SK-MEL-5 (cell line): ENCODE measurements around the gene RAG2. TPM values are rescaled to one million over a fixed set of nuclear protein-coding genes. Genes with fewer than 3 reads are reported as not detected.

Experiments
- DNase-seq: peaks from one replicate; pipeline ENCODE4 v3.0.0-alpha.2; 2016; ENCODE audit warnings: low read depth, low spot score
- in situ Hi-C: cut with HindIII; loops from 2 replicates; pipeline ENCODE4 v1.10.0; 2016; ENCODE audit warnings: low sequenced_read_pairs, high pct_unique_total_duplicates, low pct_unique_long_range_greater_than_20kb
- total RNA-seq: library from RNA; depleted of rRNA; stranded (reverse); fragments of >200 nt; shearing (Covaris generic); gene quantifications from 2 replicates; pipeline ENCODE4 v1.2.3, GENCODE V29; 2014

The RAG2 gene
- total RNA-seq, 1 experiment from 2014 or later, result not detected

DNA sequence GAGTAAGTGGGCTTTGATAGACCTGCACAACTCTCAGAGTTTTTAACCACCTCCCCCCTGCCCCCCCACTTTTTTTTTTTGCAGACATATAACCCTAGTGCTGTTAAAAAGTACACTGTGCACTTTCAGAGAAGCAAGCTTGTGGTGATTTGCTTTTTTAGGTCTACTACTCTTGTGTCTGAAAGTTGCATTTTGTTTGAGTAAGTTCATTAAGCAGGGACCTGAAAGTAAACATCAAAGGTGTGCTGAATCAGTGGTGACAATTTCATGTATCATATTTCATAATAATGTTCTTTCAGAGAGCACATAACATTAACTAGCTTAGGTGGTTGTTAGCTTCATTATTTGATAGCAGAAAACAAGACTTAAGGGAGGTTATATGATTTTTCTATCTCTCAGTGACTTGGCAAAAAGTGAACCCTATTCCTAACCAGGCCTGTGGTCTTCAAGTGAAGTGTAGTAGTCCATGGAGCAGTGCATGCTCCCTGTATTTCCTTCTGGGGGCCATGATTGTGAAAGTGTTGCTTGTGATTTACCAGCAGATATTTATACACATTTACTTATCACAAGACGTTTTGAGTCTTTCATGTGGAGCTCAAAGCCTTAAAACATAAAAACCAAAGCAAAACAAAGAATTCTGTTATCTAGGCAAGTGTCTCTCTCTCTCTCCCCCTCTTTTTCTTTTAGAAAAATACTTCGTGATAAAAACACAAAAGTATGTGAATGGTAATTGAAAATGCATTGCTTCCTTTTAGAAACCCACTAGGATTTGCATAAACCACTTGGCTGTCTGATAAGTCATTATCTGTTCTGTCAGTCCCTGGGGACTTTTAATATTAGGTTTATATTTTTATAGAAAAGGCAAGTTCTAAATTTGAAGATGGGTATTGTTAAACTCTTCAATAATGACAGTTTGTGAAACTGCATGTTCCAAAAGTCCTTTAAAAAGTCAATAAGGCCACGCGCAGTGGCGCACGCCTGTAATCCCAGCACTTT is 7.5 kb upstream of the RAG2 start:
- no peak for DNase-seq
- in situ Hi-C loops, result no loop called here

- no peak for DNase-seq
- in situ Hi-C loops, result no loop called here
These were observed 4.1 kb upstream of the RAG2 start for GRCh38 chr11:36602135-36602534.

DNA sequence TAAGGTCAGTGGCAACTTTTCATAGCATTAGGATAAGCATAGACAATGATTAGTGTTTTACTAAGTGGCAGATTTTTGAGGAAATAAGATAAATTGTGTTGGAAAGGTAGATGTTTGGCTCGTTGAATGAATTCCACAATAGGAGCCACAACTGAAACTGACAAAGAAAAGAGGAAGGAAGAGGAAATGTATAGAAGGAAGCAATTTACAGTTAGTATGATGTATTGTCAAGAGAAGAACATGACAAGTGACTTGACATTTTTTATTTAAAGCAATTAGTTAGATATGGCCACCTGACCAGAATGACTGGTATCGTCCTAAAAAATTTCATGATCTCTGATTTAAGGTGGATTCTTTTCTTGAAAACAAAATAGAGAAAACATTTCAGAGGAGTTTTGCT is 3.1 kb upstream of the RAG2 start:
- in situ Hi-C loops, result no loop called here
- DNase-seq, result no peak

GRCh38 chr11:36600180-36600579 is 2.1 kb upstream of the RAG2 start:
- in situ Hi-C loops, result no loop called here
- DNase-seq, result no peak

DNA sequence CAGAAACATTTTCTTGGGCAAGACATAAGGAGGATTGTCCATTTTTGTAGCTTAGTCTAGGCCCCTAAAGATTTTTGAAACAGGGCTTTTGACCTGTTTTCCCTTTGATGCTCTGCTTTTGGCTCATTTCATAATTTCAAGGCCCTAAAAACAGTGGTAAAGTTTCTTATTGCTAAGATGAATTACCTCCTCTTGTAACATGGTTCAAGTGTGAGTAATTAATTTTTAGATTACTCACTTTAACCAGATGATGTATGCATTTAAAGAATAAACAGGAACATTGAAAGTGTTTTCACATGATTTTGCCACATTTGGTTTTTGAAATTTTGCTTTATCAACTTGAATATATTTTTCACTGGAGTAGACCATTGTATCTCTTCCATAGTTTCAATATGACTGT is 1.2 kb downstream of the RAG2 start:
- in situ Hi-C loops, result no loop called here
- no peak for DNase-seq

GRCh38 chr11:36594316-36594989 is 3.6 kb downstream of the RAG2 start, which contains the start of gene IFTAP:
Gene IFTAP (plus strand): TSS chr11:36594502. CDS start chr11:36610104, 15,602 bp downstream.
- peak; percentile 95 for DNase-seq
- in situ Hi-C loops, result no loop called here

- no peak for DNase-seq
- in situ Hi-C loops, result no loop called here
These were observed 6.6 kb downstream of the RAG2 start for GRCh38 chr11:36591433-36591832.

- DNase-seq, result no peak
- in situ Hi-C loops, result no loop called here
These were observed 7.5 kb downstream of the RAG2 start for GRCh38 chr11:36590513-36590912.

DNA sequence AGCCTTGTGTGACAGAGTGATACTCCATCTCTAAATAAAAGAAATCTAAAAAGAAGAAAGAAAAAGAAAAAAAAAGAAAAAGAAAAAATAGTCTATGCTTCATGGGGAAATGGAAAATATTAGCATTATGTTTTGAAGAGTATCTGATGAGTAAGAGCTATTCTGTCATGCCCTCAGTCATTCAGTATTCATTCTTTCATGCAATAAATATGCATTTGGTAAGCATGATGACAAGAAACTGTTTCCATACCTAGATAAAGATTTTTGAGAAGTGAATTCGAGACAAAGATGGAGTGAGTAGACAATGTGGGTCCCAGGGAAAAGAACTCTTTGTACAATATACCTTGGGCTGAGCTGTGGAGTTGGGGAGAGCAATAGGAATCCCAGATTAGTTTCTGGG is 9.9 kb downstream of the RAG2 start:
- in situ Hi-C loops, result no loop called here

DNA sequence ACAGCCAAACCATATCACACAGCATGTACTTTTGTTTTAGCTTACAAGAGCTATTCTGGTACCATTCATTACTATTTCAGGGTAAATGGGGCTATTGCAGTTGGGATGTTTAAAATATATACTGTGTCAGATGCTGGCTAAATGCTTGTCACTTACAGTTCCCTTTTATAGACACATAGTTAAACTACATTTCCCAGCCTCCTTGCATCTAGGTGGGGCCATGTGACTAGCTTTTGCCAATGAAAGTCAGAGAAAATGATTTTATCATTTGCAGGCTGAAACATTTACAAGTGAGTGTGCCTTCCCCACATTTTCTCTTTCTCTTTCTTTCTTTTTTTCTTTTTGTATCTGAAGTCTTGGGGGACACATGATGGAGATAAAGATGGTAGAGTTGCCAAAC is 11.5 kb downstream of the RAG2 start:
- no peak for DNase-seq
- in situ Hi-C loops, result no loop called here

More for the DNA sequence above, 9.9 kb downstream of the RAG2 start:
- DNase-seq, result no peak

- in situ Hi-C loops, result no loop called here
- peak; percentile 11 for DNase-seq
These were observed 14.4 kb downstream of the RAG2 start for GRCh38 chr11:36583667-36584066.

DNA sequence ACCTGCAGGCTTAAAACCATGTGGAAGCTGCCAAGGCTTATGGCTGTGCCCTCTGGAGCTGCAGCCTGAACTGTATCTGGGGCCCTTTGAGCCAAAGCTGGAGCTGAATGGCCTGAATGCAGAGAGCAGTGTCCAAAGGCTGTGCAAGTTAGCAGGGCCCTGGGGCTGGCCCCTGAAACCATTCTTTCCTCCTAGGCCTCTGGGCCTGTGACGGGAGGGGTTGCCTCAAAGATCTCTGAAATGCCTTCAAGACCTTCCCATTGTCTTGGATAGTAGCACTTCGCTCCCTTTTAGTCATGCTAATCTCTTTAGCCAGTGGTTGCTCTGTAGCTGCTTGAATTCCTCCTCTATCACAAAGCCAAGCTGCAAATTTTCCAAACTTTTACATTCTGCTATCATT is 16.5 kb downstream of the RAG2 start:
- in situ Hi-C loops, result no loop called here
- no peak for DNase-seq

DNA sequence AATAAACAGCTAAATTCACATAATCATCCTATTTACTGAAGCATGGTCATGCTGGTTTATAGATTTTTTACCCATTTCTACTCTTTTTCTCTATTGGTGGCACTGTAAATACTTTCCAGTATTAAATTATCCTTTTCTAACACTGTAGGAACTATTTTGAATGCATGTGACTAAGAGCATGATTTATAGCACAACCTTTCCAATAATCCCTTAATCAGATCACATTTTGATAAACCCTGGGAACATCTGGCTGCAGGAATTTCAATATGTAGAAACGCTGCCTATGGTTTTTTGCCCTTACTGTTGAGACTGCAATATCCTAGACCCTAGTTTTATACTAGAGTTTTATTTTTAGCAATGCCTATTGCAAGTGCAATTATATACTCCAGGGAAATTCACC is 19.6 kb downstream of the RAG2 start:
- in situ Hi-C loops, result no loop called here
- DNase-seq, result no peak

GRCh38 chr11:36577859-36578258 is 20.2 kb downstream of the RAG2 start:
- DNase-seq, result no peak
- in situ Hi-C loops, result no loop called here

- in situ Hi-C loops, result no loop called here
- DNase-seq, result no peak
These were observed 20.7 kb downstream of the RAG2 start for GRCh38 chr11:36577373-36577772.

DNA sequence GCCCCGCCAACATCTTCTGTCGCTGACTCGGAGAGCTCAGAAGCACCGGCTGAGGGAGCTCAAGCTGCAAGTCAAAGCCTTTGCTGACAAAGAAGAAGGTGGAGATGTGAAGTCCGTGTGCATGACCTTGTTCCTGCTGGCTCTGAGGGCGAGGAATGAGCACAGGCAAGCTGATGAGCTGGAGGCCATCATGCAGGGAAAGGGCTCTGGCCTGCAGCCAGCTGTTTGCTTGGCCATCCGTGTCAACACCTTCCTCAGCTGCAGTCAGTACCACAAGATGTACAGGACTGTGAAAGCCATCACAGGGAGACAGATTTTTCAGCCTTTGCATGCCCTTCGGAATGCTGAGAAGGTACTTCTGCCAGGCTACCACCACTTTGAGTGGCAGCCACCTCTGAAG is 23.6 kb downstream of the RAG2 start:
- in situ Hi-C loops, result no loop called here
- no peak for DNase-seq

DNA sequence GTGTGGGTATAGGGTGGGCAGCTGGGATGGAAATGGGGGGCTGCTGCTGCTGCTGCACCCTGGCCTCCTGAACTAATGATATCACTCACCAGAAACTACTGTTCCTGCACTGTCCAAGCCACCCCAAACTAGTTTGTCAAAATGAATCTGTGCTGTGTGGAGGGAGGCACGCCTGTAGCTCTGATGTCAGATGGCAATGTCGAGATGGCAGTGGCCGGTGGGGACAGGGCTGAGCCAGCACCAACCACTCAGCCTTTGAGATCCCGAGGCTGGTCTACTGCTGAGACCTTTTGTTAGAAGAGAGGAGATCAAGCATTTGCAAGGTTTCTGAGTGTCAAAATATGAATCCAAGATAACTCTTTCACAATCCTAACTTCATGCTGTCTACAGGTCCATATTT is 28.9 kb downstream of the RAG2 start:
- in situ Hi-C loops, result no loop called here
- DNase-seq, result no peak

- in situ Hi-C loops, result no loop called here
- DNase-seq, result no peak
These were observed 30.3 kb downstream of the RAG2 start, which contains the start of gene RAG1 for GRCh38 chr11:36567694-36568093. Gene RAG1 (plus strand): TSS chr11:36568007. CDS start chr11:36573305, 5,298 bp downstream.
